NOMO-1 (cell line): Measurements from ENCODE around the gene SMOC1.

Source experiments
- DNase-seq, 2 experiments: peaks; one replicate each; lab custom pipeline; 2025; ENCODE audit not compliant: unreplicated experiment in 2 of 2; lab: John Stamatoyannopoulos, UW

Gene SMOC1

GRCh38 chr14:69861025-69861569 is 18.1 kb upstream of the SMOC1 start:
- no peak for DNase-seq

- no peak for DNase-seq
Observed at GRCh38 chr14:69863083-69863482, 16.1 kb upstream of the SMOC1 start.

DNA sequence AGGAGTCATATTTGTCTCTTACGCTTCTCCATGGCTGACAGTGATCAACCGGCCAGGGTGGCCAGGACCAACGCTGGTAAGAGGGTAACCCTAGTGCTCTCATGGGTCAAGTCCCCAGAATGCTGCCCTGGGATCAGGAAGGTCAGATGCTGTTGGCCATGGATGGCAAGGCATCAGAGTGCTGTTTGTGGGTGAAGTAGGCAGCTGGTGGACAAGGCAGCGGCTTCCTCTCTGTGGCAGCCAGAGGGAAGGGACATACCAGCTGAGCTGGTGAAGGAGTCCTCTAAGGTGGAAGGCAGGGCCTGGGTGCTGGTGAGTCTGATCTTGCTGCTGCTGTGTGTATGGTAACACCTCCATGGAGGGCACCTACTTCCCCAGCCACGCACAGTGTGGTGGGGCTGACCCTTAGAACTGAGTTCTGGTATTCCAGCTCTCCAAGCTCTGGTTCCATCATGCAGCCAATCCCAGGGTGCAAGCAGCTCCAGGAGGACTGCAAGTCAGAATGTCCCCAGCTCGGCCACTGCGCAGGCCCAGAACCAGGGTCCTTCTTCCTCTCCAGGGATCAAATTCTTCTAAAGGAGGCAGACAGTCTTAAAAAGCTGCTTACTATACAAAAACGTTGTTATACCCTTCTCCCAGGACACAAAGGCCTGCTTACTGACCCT is 13.4 kb upstream of the SMOC1 start:
- no peak for DNase-seq

DNA sequence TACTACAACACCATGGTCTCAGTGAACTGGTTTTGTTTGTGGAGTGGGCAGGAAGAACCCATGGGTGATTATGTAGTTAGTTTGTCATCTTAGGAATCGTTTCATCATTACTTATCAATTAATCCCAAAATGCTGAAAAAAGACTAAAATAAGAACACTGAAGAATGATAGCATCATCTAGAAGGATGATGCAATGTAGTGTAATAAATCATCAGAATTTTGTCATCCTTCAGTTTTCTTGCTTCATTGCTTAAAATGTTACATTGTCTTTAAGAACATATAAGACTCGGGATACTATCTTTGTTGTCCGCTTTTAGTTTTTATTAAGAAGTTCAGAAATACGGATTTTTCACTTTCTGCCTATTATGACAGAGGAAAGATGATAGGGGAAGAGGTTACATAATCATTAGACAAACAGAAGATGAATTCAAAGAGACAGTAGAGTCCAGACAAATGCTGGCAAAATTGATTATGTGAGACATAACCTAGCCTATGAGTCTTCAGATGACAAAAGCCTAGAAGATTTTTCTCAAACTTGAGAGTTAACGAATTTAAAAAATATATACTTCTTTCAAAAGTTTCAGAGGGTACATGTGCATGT is 10.8 kb upstream of the SMOC1 start:
- no peak for DNase-seq

DNA sequence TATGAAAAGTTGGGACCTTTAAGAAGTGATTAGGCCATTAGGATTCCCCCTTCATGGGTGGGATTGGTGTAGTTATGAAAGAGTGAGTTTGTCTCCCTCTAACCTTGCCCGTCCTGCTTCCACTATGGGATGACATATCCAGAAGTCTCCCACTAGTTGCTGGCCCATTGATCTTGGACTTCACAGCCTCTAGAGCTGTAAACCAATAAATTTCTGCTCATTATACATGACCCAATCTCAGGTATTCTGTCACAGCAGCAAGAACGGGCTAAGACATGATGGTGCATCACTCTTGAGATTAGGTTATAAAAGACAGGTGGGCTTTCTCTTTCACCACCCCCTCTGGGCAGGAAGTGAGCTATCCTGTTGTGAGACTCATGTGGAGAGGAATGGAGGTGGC is 8.6 kb upstream of the SMOC1 start:
- DNase-seq, result no peak

GRCh38 chr14:69873877-69874780 is 5.1 kb upstream of the SMOC1 start:
- DNase-seq, result no peak

GRCh38 chr14:69876221-69876847 is 2.9 kb upstream of the SMOC1 start:
- no peak for DNase-seq

GRCh38 chr14:69876848-69877306 is 2.3 kb upstream of the SMOC1 start:
- no peak for DNase-seq

DNA sequence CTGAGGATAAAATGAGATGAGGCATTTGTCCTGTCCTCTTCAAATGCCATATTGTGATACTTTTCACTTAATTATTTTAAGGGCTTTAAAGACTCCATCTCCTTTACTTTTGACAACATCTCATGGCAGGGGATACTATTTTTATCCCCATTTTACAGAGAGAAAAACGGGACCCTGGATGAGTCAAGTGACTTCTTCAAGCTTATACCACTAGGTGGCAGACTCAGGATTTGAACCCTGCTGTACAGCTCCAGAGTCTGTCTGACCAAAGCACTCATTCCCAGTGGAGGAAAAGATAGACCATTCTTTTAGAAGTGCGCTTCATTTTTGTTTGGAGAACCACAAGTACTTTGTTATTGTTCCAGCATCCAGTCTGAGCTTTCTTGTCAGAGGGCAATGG is 1.7 kb upstream of the SMOC1 start:
- DNase-seq, result no peak

DNA sequence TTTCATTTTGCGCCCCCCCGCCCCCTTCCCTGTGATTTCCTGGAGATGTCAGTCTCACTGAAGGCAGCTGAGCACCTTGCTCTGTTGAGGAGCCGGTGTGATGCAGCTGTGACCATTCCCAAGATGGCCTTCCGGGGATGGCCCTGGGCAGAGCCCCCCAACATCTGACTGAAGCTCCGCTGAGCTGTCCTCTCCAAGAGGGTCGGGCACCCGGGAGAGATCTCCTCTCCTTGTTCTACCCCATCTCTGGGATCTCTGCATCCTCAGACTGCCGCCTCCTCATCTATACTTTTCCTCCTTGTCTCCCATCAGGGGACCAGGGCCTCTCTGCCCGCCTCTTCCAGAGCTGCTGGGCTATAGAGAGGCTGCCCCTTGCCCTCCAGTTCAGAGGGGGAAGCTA is 965 bp upstream of the SMOC1 start:
- no peak for DNase-seq

DNA sequence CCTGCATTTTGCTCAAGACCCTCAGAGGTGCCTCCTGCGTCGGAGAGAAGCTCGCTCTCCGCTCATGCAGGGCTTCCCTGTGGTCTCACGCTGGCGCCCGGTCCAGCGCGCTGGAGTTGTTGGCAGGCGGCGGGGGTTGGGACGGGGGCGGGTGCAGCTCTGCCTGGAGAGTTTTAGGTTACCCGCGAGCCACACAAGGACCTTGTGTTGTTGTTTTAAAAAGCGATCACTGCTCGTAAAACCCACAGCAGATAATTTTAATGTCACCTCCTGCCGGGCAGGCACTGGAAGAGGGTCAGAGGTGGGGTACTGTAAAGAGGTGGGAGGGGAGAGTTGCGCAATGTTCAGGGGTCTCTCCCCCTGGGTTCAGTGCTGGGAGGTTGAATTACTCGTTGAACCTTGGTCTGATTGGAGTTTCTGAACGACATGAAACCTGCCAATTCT is 850 bp downstream of the SMOC1 start:
- DNase-seq, result no peak

DNA sequence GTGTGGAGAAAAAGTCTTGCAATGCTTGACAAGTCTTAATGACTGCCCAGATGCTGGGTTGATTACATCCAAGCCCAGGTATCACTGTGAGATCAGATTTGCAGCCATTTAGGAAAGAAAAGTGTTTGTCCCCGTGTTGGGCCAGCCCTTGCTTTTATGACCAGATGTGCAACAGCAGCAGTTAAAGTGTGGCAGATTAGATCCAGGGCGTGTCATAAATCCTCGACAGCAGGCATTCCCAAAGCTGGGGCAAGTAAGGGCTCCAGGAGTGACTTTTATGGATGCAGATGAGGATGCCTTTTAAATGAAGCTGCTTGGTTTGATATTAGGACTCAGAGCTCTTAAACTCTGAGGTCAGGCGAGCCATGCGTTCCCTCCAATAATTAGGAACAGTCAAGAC is 1.7 kb downstream of the SMOC1 start:
- DNase-seq, result no peak

- DNase-seq, result no peak
Observed at GRCh38 chr14:69882116-69882864, 3.1 kb downstream of the SMOC1 start.

GRCh38 chr14:69882915-69883314 is 3.7 kb downstream of the SMOC1 start:
- DNase-seq, result no peak

GRCh38 chr14:69886453-69887242 is 7.4 kb downstream of the SMOC1 start:
- no peak for DNase-seq

GRCh38 chr14:69887740-69888657 is 8.8 kb downstream of the SMOC1 start:
- DNase-seq, result no peak

GRCh38 chr14:69891422-69891821 is 12.2 kb downstream of the SMOC1 start:
- DNase-seq, result no peak

DNA sequence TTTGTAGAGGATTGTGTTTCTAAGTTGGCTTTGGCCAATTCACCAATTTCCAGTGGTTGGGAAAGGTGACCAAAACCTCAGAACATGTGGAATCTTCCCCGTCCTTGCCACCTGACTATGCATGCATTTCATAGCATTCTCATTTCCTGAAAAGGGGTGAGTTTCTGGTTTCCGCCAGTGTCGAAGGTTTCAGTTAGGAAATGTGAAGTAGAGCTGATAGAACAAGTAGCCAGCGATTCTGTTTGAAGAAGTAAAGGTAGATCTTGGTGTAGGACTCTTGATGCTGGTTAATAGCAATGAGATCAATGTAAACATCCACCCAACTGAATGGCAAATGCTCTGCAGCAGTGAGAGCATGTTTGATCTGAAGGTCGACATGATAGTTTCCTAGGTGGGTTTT is 15.9 kb downstream of the SMOC1 start:
- no peak for DNase-seq
